ENCODE results near the gene CCDC87.
A peak's percentile ranks its signal among the peaks of the same experiment; 100 is the strongest.
"Not testable (repeated sequence)": the region's sequence is repeated elsewhere in the genome, so short reads cannot be mapped to it uniquely, and the experiment has no call there.

Gene CCDC87

GRCh38 chr11:66609721-66610617 is 17.1 kb upstream of the CCDC87 start:
- Histone ChIP-seq H3K4me1 (ENCODE audit: control insufficient read depth, insufficient read depth, low read length) (peaks cover 10% of the 10 kb centered on the region), H3K27me3 (ENCODE audit: control insufficient read depth, insufficient read depth, low read length) (no peaks in the 10 kb centered on the region), H3K4me3 (ENCODE audit: low read length) (no peak overlapping the region), H3K36me3 (ENCODE audit: control insufficient read depth, insufficient read depth, low read length) (peaks cover 5% of the 10 kb centered on the region), H3K27ac (ENCODE audit: low read depth, low read length) (no peak overlapping the region), H3K9ac (ENCODE audit: low read length) (no peak overlapping the region)

GRCh38 chr11:66607126-66607834 is 14.4 kb upstream of the CCDC87 start:
- Histone ChIP-seq H3K4me3 (ENCODE audit: low read length) (no peak overlapping the region), H3K4me1 (ENCODE audit: control insufficient read depth, insufficient read depth, low read length) (peaks cover 10% of the 10 kb centered on the region), H3K36me3 (ENCODE audit: control insufficient read depth, insufficient read depth, low read length) (peaks cover 5% of the 10 kb centered on the region), H3K27me3 (ENCODE audit: control insufficient read depth, insufficient read depth, low read length) (no peaks in the 10 kb centered on the region), H3K9ac (ENCODE audit: low read length) (no peak overlapping the region), H3K27ac (ENCODE audit: low read depth, low read length) (peak overlapping the region; percentile 93)

- not testable (repeated sequence) for H3K9ac ChIP-seq (ENCODE audit: low read length); H3K36me3 ChIP-seq (ENCODE audit: control insufficient read depth, insufficient read depth, low read length); H3K4me3 ChIP-seq (ENCODE audit: low read length); H3K27me3 ChIP-seq (ENCODE audit: control insufficient read depth, insufficient read depth, low read length); H3K4me1 ChIP-seq (ENCODE audit: control insufficient read depth, insufficient read depth, low read length)
- H3K27ac ChIP-seq (ENCODE audit: low read depth, low read length) = peak overlapping the region; percentile 93
These were observed 13.7 kb upstream of the CCDC87 start for GRCh38 chr11:66606608-66607007.

- Histone ChIP-seq H3K27me3 (ENCODE audit: control insufficient read depth, insufficient read depth, low read length) (no peaks in the 10 kb centered on the region), H3K4me3 (ENCODE audit: low read length) (no peak overlapping the region), H3K36me3 (ENCODE audit: control insufficient read depth, insufficient read depth, low read length) (peaks cover 8% of the 10 kb centered on the region), H3K4me1 (ENCODE audit: control insufficient read depth, insufficient read depth, low read length) (peaks cover 10% of the 10 kb centered on the region), H3K9ac (ENCODE audit: low read length) (no peak overlapping the region), H3K27ac (ENCODE audit: low read depth, low read length) (no peak overlapping the region)
These were observed 11.3 kb upstream of the CCDC87 start for GRCh38 chr11:66604155-66604554.

- Histone ChIP-seq H3K27me3 (ENCODE audit: control insufficient read depth, insufficient read depth, low read length) (no peaks in the 10 kb centered on the region), H3K36me3 (ENCODE audit: control insufficient read depth, insufficient read depth, low read length) (peaks cover 8% of the 10 kb centered on the region), H3K4me1 (ENCODE audit: control insufficient read depth, insufficient read depth, low read length) (peaks cover 7% of the 10 kb centered on the region), H3K27ac (ENCODE audit: low read depth, low read length) (no peak overlapping the region), H3K4me3 (ENCODE audit: low read length) (no peak overlapping the region), H3K9ac (ENCODE audit: low read length) (no peak overlapping the region)
These were observed 10.2 kb upstream of the CCDC87 start for GRCh38 chr11:66603072-66603471.

GRCh38 chr11:66600631-66601233 is 7.9 kb upstream of the CCDC87 start:
- Histone ChIP-seq H3K4me1 (ENCODE audit: control insufficient read depth, insufficient read depth, low read length) (peaks cover under 1% of the 10 kb centered on the region), H3K4me3 (ENCODE audit: low read length) (no peak overlapping the region), H3K36me3 (ENCODE audit: control insufficient read depth, insufficient read depth, low read length) (peaks cover 8% of the 10 kb centered on the region), H3K27ac (ENCODE audit: low read depth, low read length) (no peak overlapping the region), H3K9ac (ENCODE audit: low read length) (no peak overlapping the region), H3K27me3 (ENCODE audit: control insufficient read depth, insufficient read depth, low read length) (no peaks in the 10 kb centered on the region)

- Histone ChIP-seq H3K27me3 (ENCODE audit: control insufficient read depth, insufficient read depth, low read length) (no peaks in the 10 kb centered on the region), H3K27ac (ENCODE audit: low read depth, low read length) (no peak overlapping the region), H3K9ac (ENCODE audit: low read length) (no peak overlapping the region), H3K4me1 (ENCODE audit: control insufficient read depth, insufficient read depth, low read length) (peaks cover 5% of the 10 kb centered on the region), H3K4me3 (ENCODE audit: low read length) (no peak overlapping the region), H3K36me3 (ENCODE audit: control insufficient read depth, insufficient read depth, low read length) (peaks cover 4% of the 10 kb centered on the region)
These were observed 7.4 kb upstream of the CCDC87 start for GRCh38 chr11:66600219-66600618.

- no peak overlapping the region for H3K27ac ChIP-seq (ENCODE audit: low read depth, low read length)
- H3K4me1 ChIP-seq (ENCODE audit: control insufficient read depth, insufficient read depth, low read length) = peaks cover 9% of the 10 kb centered on the region
- peaks cover 3% of the 10 kb centered on the region for H3K36me3 ChIP-seq (ENCODE audit: control insufficient read depth, insufficient read depth, low read length)
- H3K27me3 ChIP-seq (ENCODE audit: control insufficient read depth, insufficient read depth, low read length) = no peaks in the 10 kb centered on the region
- H3K4me3 ChIP-seq (ENCODE audit: low read length) = no peak overlapping the region
- H3K9ac ChIP-seq (ENCODE audit: low read length) = no peak overlapping the region
These were observed 6.1 kb upstream of the CCDC87 start for GRCh38 chr11:66598993-66599392.

- Histone ChIP-seq H3K4me3 (ENCODE audit: low read length) (no peak overlapping the region), H3K27ac (ENCODE audit: low read depth, low read length) (peak overlapping the region; percentile 46), H3K4me1 (ENCODE audit: control insufficient read depth, insufficient read depth, low read length) (peaks cover 14% of the 10 kb centered on the region), H3K36me3 (ENCODE audit: control insufficient read depth, insufficient read depth, low read length) (peaks cover 2% of the 10 kb centered on the region), H3K27me3 (ENCODE audit: control insufficient read depth, insufficient read depth, low read length) (no peaks in the 10 kb centered on the region), H3K9ac (ENCODE audit: low read length) (no peak overlapping the region)
These were observed 2.5 kb upstream of the CCDC87 start for GRCh38 chr11:66595245-66595904.

- H3K27me3 ChIP-seq (ENCODE audit: control insufficient read depth, insufficient read depth, low read length) = no peaks in the 10 kb centered on the region
- no peaks in the 10 kb centered on the region for H3K36me3 ChIP-seq (ENCODE audit: control insufficient read depth, insufficient read depth, low read length)
- H3K4me1 ChIP-seq (ENCODE audit: control insufficient read depth, insufficient read depth, low read length) = peaks cover 14% of the 10 kb centered on the region
- H3K27ac ChIP-seq (ENCODE audit: low read depth, low read length) = peak overlapping the region; percentile 84
- H3K9ac ChIP-seq (ENCODE audit: low read length) = peak overlapping the region; percentile 58
- peak overlapping the region; percentile 82 for H3K4me3 ChIP-seq (ENCODE audit: low read length)
These were observed 787 bp upstream of the CCDC87 start for GRCh38 chr11:66593650-66594049.

- Histone ChIP-seq H3K36me3 (ENCODE audit: control insufficient read depth, insufficient read depth, low read length) (no peaks in the 10 kb centered on the region), H3K27me3 (ENCODE audit: control insufficient read depth, insufficient read depth, low read length) (no peaks in the 10 kb centered on the region), H3K4me1 (ENCODE audit: control insufficient read depth, insufficient read depth, low read length) (peaks cover 14% of the 10 kb centered on the region), H3K27ac (ENCODE audit: low read depth, low read length) (peak overlapping the region; percentile 84), H3K4me3 (ENCODE audit: low read length) (peak overlapping the region; percentile 82), H3K9ac (ENCODE audit: low read length) (peak overlapping the region; percentile 58)
These were observed 406 bp upstream of the CCDC87 start for GRCh38 chr11:66593303-66593635.

- no peak overlapping the region for H3K9ac ChIP-seq (ENCODE audit: low read length)
- H3K27me3 ChIP-seq (ENCODE audit: control insufficient read depth, insufficient read depth, low read length) = no peaks in the 10 kb centered on the region
- no peak overlapping the region for H3K4me3 ChIP-seq (ENCODE audit: low read length)
- no peaks in the 10 kb centered on the region for H3K36me3 ChIP-seq (ENCODE audit: control insufficient read depth, insufficient read depth, low read length)
- H3K27ac ChIP-seq (ENCODE audit: low read depth, low read length) = no peak overlapping the region
- H3K4me1 ChIP-seq (ENCODE audit: control insufficient read depth, insufficient read depth, low read length) = peaks cover 14% of the 10 kb centered on the region
These were observed 1.7 kb downstream of the CCDC87 start for GRCh38 chr11:66591175-66591574.

All from rectal smooth muscle tissue (tissue), 1 donor.